ENCODE results near the gene CD47. TPM values are rescaled to one million over a fixed set of nuclear protein-coding genes. Genes with fewer than 3 reads are reported as not detected.

CD47 gene
- total RNA-seq, 1 experiment from 2014 or later, result 16.3 TPM

- POLR2A ChIA-PET, result no interaction called here
- TF ChIP-seq AR (CRISPR knock-in tag; IDR thresholded peaks at IDR 0.05) (no peak), ZSCAN18 (CRISPR knock-in tag; IDR thresholded peaks at IDR 0.05) (no peak), SP1 (CRISPR knock-in tag; conservative IDR thresholded peaks at IDR 0.05) (no peak), ZBTB21 (CRISPR knock-in tag; IDR thresholded peaks at IDR 0.05; ENCODE audit: borderline replicate concordance) (no peak), RELA (CRISPR knock-in tag; IDR thresholded peaks at IDR 0.05; ENCODE audit: borderline replicate concordance) (no peak), FOXJ3 (CRISPR knock-in tag; IDR thresholded peaks at IDR 0.05; ENCODE audit: borderline replicate concordance) (no peak), NR2C2 (CRISPR knock-in tag; IDR thresholded peaks at IDR 0.05) (no peak)
- ATAC-seq, result peak; percentile 55
- CTCF ChIA-PET, result interaction anchor here (0.6 to 1.4 kb wide), 3 partner anchors 23 to 180 kb away, joined by 3 read pairs; no protein-coding TSS in a partner anchor
- no peaks in the 10 kb centered on the region for H3K36me3 Mint-ChIP-seq
- H3K27me3 Mint-ChIP-seq (ENCODE audit: low read depth), result no peaks in the 10 kb centered on the region
- H3K9me3 Mint-ChIP-seq, result 0 out of 2 replicates have a peak, but pooled peaks cover 9% of the 10 kb centered on the region
- no peak overlapping the region for H3K27ac Mint-ChIP-seq
- no peaks in the 10 kb centered on the region for H3K4me1 Mint-ChIP-seq
- no peak for DNase-seq (ENCODE audit: low spot score)
- no peak overlapping the region for H3K4me3 Mint-ChIP-seq
Observed at GRCh38 chr3:108114423-108115065, 23.7 kb upstream of the CD47 start.

GRCh38 chr3:108113975-108114374 is 23.1 kb upstream of the CD47 start:
- H3K27ac Mint-ChIP-seq, result no peak overlapping the region
- H3K4me3 Mint-ChIP-seq, result no peak overlapping the region
- ATAC-seq (no peak), DNase-seq (ENCODE audit: low spot score) (no peak)
- no peaks in the 10 kb centered on the region for H3K27me3 Mint-ChIP-seq (ENCODE audit: low read depth)
- no peaks in the 10 kb centered on the region for H3K4me1 Mint-ChIP-seq
- no peaks in the 10 kb centered on the region for H3K36me3 Mint-ChIP-seq
- POLR2A ChIA-PET, result no interaction called here
- TF ChIP-seq E2F4 (CRISPR knock-in tag; IDR thresholded peaks at IDR 0.05; ENCODE audit: borderline replicate concordance, low read depth) (no peak), FOXK1 (CRISPR knock-in tag; IDR thresholded peaks at IDR 0.05) (no peak), ZMAT4 (CRISPR knock-in tag; IDR thresholded peaks at IDR 0.05) (no peak), TEAD1 (CRISPR knock-in tag; IDR thresholded peaks at IDR 0.05) (no peak), ZNF263 (CRISPR knock-in tag; IDR thresholded peaks at IDR 0.05; ENCODE audit: low read depth) (no peak), JUN (CRISPR knock-in tag; IDR thresholded peaks at IDR 0.05) (no peak)
- 0 out of 2 replicates have a peak, but pooled peaks cover 3% of the 10 kb centered on the region for H3K9me3 Mint-ChIP-seq
- CTCF ChIA-PET, result no interaction called here

- ATAC-seq (no peak), DNase-seq (ENCODE audit: low spot score) (no peak)
- no peak for TF ChIP-seq EMX1 (CRISPR knock-in tag; IDR thresholded peaks at IDR 0.05)
- TF ChIP-seq FOXP1 (CRISPR knock-in tag; IDR thresholded peaks at IDR 0.05; ENCODE audit: borderline replicate concordance), result no peak
- TF ChIP-seq ELF4 (CRISPR knock-in tag; IDR thresholded peaks at IDR 0.05; ENCODE audit: low read depth), result no peak
- no peaks in the 10 kb centered on the region for H3K4me1 Mint-ChIP-seq
- no peaks in the 10 kb centered on the region for H3K27me3 Mint-ChIP-seq (ENCODE audit: low read depth)
- no peaks in the 10 kb centered on the region for H3K9me3 Mint-ChIP-seq
- CTCF ChIA-PET, result no interaction called here
- no peak overlapping the region for H3K27ac Mint-ChIP-seq
- POLR2A ChIA-PET, result no interaction called here
- no peaks in the 10 kb centered on the region for H3K36me3 Mint-ChIP-seq
- no peak overlapping the region for H3K4me3 Mint-ChIP-seq
Observed at GRCh38 chr3:108110934-108111333, 20.1 kb upstream of the CD47 start.
